H9 (cell line): ENCODE data around the gene ELAPOR2. TPM values are rescaled to one million over a fixed set of nuclear protein-coding genes. Genes with fewer than 3 reads are reported as not detected.

ENCODE experiments used
- DNase-seq: peaks from one replicate; pipeline ENCODE4 v3.0.0-alpha.2; 2017
- H2AFZ ChIP-seq: one replicate; pipeline ENCODE4 v1.6.1; 2013; ENCODE audit warnings: mild to moderate bottlenecking, low read length, control low read depth, moderate library complexity
- H2AK5ac ChIP-seq: 2 replicates; pipeline ENCODE4 v1.6.1; 2013; ENCODE audit warnings: low read length, control low read depth, mixed read lengths; ENCODE audit not compliant: insufficient read length
- H2BK120ac ChIP-seq: one replicate; pipeline ENCODE4 v1.6.1; 2013; ENCODE audit warnings: low read depth, mild to moderate bottlenecking, low read length, control low read depth, inconsistent platforms; ENCODE audit not compliant: poor library complexity, severe bottlenecking
- H2BK12ac ChIP-seq: 2 replicates; pipeline ENCODE4 v1.6.1; 2013; ENCODE audit warnings: low read length, control low read depth, mixed read lengths, low read depth; ENCODE audit not compliant: insufficient read length
- H2BK15ac ChIP-seq: 2 replicates; pipeline ENCODE4 v1.6.1; 2013; ENCODE audit warnings: low read depth, low read length, control low read depth
- H2BK20ac ChIP-seq: one replicate; pipeline ENCODE4 v1.6.1; 2013; ENCODE audit warnings: low read depth, mild to moderate bottlenecking, low read length, control low read depth, inconsistent platforms; ENCODE audit not compliant: poor library complexity, severe bottlenecking
- H2BK5ac ChIP-seq: 2 replicates; pipeline ENCODE4 v1.6.1; 2013; ENCODE audit warnings: low read length, control low read depth, mixed read lengths; ENCODE audit not compliant: insufficient read length
- H3K14ac ChIP-seq: 2 replicates; pipeline ENCODE4 v1.6.1; 2013; ENCODE audit warnings: low read length, control low read depth; ENCODE audit not compliant: insufficient read depth
- H3K18ac ChIP-seq: 2 replicates; pipeline ENCODE4 v1.6.1; 2013; ENCODE audit warnings: low read depth, mild to moderate bottlenecking, mixed read lengths, low read length, control low read depth; ENCODE audit not compliant: insufficient read length
- H3K23ac ChIP-seq: 2 replicates; pipeline ENCODE4 v1.6.1; 2013; ENCODE audit warnings: low read length, control low read depth, mixed read lengths, low read depth; ENCODE audit not compliant: insufficient read length
- H3K23me2 ChIP-seq: 2 replicates; pipeline ENCODE4 v1.6.1; 2013; ENCODE audit warnings: low read depth, mild to moderate bottlenecking, mixed read lengths, low read length, control low read depth; ENCODE audit not compliant: insufficient read length, poor library complexity, severe bottlenecking
- H3K27ac ChIP-seq: 2 replicates; pipeline ENCODE4 v1.5.1; 2013; ENCODE audit warnings: low read length, control low read depth, mixed read lengths, low read depth; ENCODE audit not compliant: insufficient read length
- H3K27me3 ChIP-seq: 2 replicates; pipeline ENCODE4 v1.6.1; 2013; ENCODE audit warnings: low read length, control low read depth, inconsistent platforms; ENCODE audit not compliant: insufficient read depth
- H3K4ac ChIP-seq: 2 replicates; pipeline ENCODE4 v1.6.1; 2013; ENCODE audit warnings: low read depth, mild to moderate bottlenecking, control low read depth, inconsistent platforms, low read length, moderate library complexity
- H3K4me1 ChIP-seq: 2 replicates; pipeline ENCODE4 v1.6.1; 2013; ENCODE audit warnings: low read length, control low read depth, inconsistent platforms; ENCODE audit not compliant: insufficient read depth
- H3K4me2 ChIP-seq: 2 replicates; pipeline ENCODE4 v1.6.1; 2013; ENCODE audit warnings: low read length, control low read depth, mixed read lengths; ENCODE audit not compliant: insufficient read length, insufficient read depth
- H3K56ac ChIP-seq: 2 replicates; pipeline ENCODE4 v1.6.1; 2013; ENCODE audit warnings: low read depth, mild to moderate bottlenecking, mixed read lengths, low read length, control low read depth; ENCODE audit not compliant: insufficient read length
- H3K79me1 ChIP-seq: 2 replicates; pipeline ENCODE4 v1.6.1; 2013; ENCODE audit warnings: low read depth, mild to moderate bottlenecking, moderate library complexity, low read length, control low read depth, inconsistent platforms; ENCODE audit not compliant: insufficient read depth, poor library complexity, severe bottlenecking
- H3K79me2 ChIP-seq: 2 replicates; pipeline ENCODE4 v1.6.1; 2013; ENCODE audit warnings: low read length, control low read depth, inconsistent platforms; ENCODE audit not compliant: insufficient read depth
- H3K9ac ChIP-seq: 2 replicates; pipeline ENCODE4 v1.6.1; 2013; ENCODE audit warnings: low read length, control low read depth, mixed read lengths; ENCODE audit not compliant: insufficient read length; ENCODE audit errors: extremely low read depth
- H3K9me3 ChIP-seq: one replicate; pipeline ENCODE4 v1.6.1; 2013; ENCODE audit warnings: low read depth, low read length, inconsistent platforms; ENCODE audit not compliant: control insufficient read depth
- H3T11ph ChIP-seq: one replicate; pipeline ENCODE4 v1.6.1; 2013; ENCODE audit warnings: mild to moderate bottlenecking, low read length, control low read depth, inconsistent platforms
- H4K20me1 ChIP-seq: one replicate; pipeline ENCODE4 v1.6.1; 2013; ENCODE audit not compliant: control insufficient read depth, insufficient read length, insufficient read depth
- H4K5ac ChIP-seq: 2 replicates; pipeline ENCODE4 v1.6.1; 2013; ENCODE audit warnings: low read depth, mild to moderate bottlenecking, mixed read lengths, low read length, control low read depth; ENCODE audit not compliant: insufficient read length
- H4K8ac ChIP-seq: replicated peaks from 2 replicates; pipeline ENCODE4 v1.6.1; 2013; ENCODE audit warnings: low read length, control low read depth, mixed read lengths, low read depth; ENCODE audit not compliant: insufficient read length
- H4K91ac ChIP-seq: 2 replicates; pipeline ENCODE4 v1.6.1; 2013; ENCODE audit warnings: low read depth, mild to moderate bottlenecking, moderate library complexity, mixed read lengths, low read length, control low read depth; ENCODE audit not compliant: insufficient read length
- H3K27ac Mint-ChIP-seq, 3 experiments: 2 replicates in 2 of 3; 3 replicates in 1 of 3; pipeline ENCODE4 v1.8.0; 2020 to 2021; ENCODE audit warnings: mixed read lengths in 3 of 3, mild to moderate bottlenecking in 1 of 3, moderate library complexity in 1 of 3
- H3K27me3 Mint-ChIP-seq: 2 replicates; pipeline ENCODE4 v1.8.0; 2021; ENCODE audit warnings: low read depth, mild to moderate bottlenecking, moderate library complexity, mixed read lengths
- H3K36me3 Mint-ChIP-seq, 3 experiments: 2 replicates in 2 of 3; 3 replicates in 1 of 3; pipeline ENCODE4 v1.8.0; 2020 to 2021; ENCODE audit warnings: low read depth in 3 of 3, mixed read lengths in 3 of 3; ENCODE audit not compliant: insufficient read depth in 1 of 3
- H3K4me1 Mint-ChIP-seq, 2 experiments: 2 replicates each; pipeline ENCODE4 v1.8.0; 2020; ENCODE audit warnings: mixed read lengths in 2 of 2
- H3K4me3 Mint-ChIP-seq, 2 experiments: 2 replicates in 1 of 2; 3 replicates in 1 of 2; pipeline ENCODE4 v1.8.0; 2020 to 2021; ENCODE audit warnings: mild to moderate bottlenecking in 2 of 2, mixed read lengths in 2 of 2, moderate library complexity in 1 of 2
- H3K9me3 Mint-ChIP-seq, 2 experiments: 2 replicates in 1 of 2; 3 replicates in 1 of 2; pipeline ENCODE4 v1.8.0; 2020; ENCODE audit warnings: mild to moderate bottlenecking in 2 of 2, mixed read lengths in 2 of 2, moderate library complexity in 1 of 2
- total RNA-seq: library from RNA; stranded (reverse); gene quantifications from 2 replicates; pipeline ENCODE4 v1.2.1, GENCODE V29; 2021
- TF ChIP-seq, protein P1 (sequence below): fragments of 200-600 bp; sonication (generic); conservative IDR thresholded peaks from 3 replicates; pipeline ENCODE4 v1.8.0; 2021; ENCODE audit warnings: antibody characterized with exemption, mild to moderate bottlenecking

Gene ELAPOR2
- total RNA-seq, 1 experiment from 2014 or later, result 36.8 TPM

DNA sequence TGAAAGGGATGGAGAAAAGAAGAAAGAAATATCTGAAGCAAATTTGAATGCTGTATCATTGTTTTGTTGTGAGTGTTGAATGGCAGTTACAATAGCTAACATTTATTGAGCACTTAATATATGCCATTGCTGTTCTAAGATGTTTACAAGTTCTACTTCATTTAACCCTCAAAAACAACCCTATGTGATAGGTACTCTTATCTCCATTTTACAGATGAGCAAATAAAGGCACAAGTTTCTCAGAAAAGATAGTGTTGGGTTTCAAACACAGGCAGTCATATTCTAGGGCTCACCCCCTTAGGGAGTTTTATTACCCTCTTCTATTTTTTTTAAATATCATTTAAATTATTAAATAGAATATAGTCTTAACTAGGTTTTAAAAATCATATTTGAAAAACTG is 8.3 kb upstream of the ELAPOR2 start:
- Histone ChIP-seq H2BK12ac (no peak overlapping the region), H4K5ac (no peak overlapping the region), H4K91ac (no peak overlapping the region), H3K79me2 (no peaks in the 10 kb centered on the region), H3K4ac (no peak overlapping the region), H2AK5ac (no peak overlapping the region), H2BK5ac (no peak overlapping the region), H2AFZ (no peak overlapping the region), H3K18ac (no peak overlapping the region), H3T11ph (no peak overlapping the region), H4K8ac (no peak overlapping the region), H3K4me1 (no peaks in the 10 kb centered on the region), H3K23me2 (no peaks in the 10 kb centered on the region), H2BK120ac (no peak overlapping the region), H2BK15ac (no peak overlapping the region), H3K14ac (no peak overlapping the region), H4K20me1 (no peaks in the 10 kb centered on the region), H3K79me1 (no peaks in the 10 kb centered on the region), H3K23ac (no peak overlapping the region), H3K56ac (no peak overlapping the region), H3K27ac (no peak overlapping the region), H3K4me2 (no peak overlapping the region), H3K9me3 (no peaks in the 10 kb centered on the region), H3K9ac (no peak overlapping the region), H3K27me3 (no peaks in the 10 kb centered on the region), H2BK20ac (no peak overlapping the region)
- Mint-ChIP-seq H3K36me3 (no peaks in the 10 kb centered on the region), H3K27ac (no peak overlapping the region), H3K4me1 (no peaks in the 10 kb centered on the region), H3K4me3 (no peak overlapping the region), H3K27me3 (no peaks in the 10 kb centered on the region), H3K9me3 (no peaks in the 10 kb centered on the region)
- no peak for DNase-seq
- TF ChIP-seq, protein P1, sequence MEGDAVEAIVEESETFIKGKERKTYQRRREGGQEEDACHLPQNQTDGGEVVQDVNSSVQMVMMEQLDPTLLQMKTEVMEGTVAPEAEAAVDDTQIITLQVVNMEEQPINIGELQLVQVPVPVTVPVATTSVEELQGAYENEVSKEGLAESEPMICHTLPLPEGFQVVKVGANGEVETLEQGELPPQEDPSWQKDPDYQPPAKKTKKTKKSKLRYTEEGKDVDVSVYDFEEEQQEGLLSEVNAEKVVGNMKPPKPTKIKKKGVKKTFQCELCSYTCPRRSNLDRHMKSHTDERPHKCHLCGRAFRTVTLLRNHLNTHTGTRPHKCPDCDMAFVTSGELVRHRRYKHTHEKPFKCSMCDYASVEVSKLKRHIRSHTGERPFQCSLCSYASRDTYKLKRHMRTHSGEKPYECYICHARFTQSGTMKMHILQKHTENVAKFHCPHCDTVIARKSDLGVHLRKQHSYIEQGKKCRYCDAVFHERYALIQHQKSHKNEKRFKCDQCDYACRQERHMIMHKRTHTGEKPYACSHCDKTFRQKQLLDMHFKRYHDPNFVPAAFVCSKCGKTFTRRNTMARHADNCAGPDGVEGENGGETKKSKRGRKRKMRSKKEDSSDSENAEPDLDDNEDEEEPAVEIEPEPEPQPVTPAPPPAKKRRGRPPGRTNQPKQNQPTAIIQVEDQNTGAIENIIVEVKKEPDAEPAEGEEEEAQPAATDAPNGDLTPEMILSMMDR, result no peak
